Astrocyte (in vitro differentiated cells and primary cell): Measurements from ENCODE around the gene NES. TPM values are rescaled to one million over a fixed set of nuclear protein-coding genes. Genes with fewer than 3 reads are reported as not detected.

Source experiments
- DNase-seq: peaks from one replicate; pipeline ENCODE4 v3.0.0-alpha.2; 2010; ENCODE audit warnings: low read depth
- FAIRE-seq: peaks from 2 replicates; lab custom pipeline; 2011; peaks lifted over from hg19 to GRCh38; lab: Jason Lieb, UNC
- H2AFZ ChIP-seq: 2 replicates; pipeline ENCODE4 v1.6.0; 2012; ENCODE audit warnings: low read depth, low read length, inconsistent platforms
- H3K27ac ChIP-seq: 2 replicates; pipeline ENCODE4 v1.5.1; 2011; ENCODE audit warnings: low read depth, low read length, inconsistent platforms
- H3K27me3 ChIP-seq: 2 replicates; pipeline ENCODE4 v1.6.0; 2011; ENCODE audit warnings: low read length, inconsistent platforms; ENCODE audit not compliant: insufficient read depth
- H3K36me3 ChIP-seq: 2 replicates; pipeline ENCODE4 v1.5.1; 2011; ENCODE audit warnings: low read length, inconsistent platforms; ENCODE audit not compliant: insufficient read depth
- H3K4me1 ChIP-seq: 2 replicates; pipeline ENCODE4 v1.5.1; 2011; ENCODE audit warnings: low read length, inconsistent platforms; ENCODE audit not compliant: insufficient read depth
- H3K4me2 ChIP-seq: 2 replicates; pipeline ENCODE4 v1.6.0; 2012; ENCODE audit warnings: low read length, inconsistent platforms
- H3K4me3 ChIP-seq: 2 replicates; pipeline ENCODE4 v1.5.1; 2011; ENCODE audit warnings: low read depth, mild to moderate bottlenecking, low read length, inconsistent platforms; ENCODE audit not compliant: insufficient read depth
- H3K79me2 ChIP-seq: 2 replicates; pipeline ENCODE4 v1.6.0; 2012; ENCODE audit warnings: mild to moderate bottlenecking, low read length, inconsistent platforms; ENCODE audit not compliant: insufficient read depth
- H3K9ac ChIP-seq: 2 replicates; pipeline ENCODE4 v1.6.0; 2012; ENCODE audit warnings: mild to moderate bottlenecking, low read length, inconsistent platforms
- H3K9me3 ChIP-seq: 2 replicates; pipeline ENCODE4 v1.5.1; 2012; ENCODE audit warnings: low read depth, mild to moderate bottlenecking, low read length, inconsistent platforms; ENCODE audit not compliant: insufficient read depth
- H4K20me1 ChIP-seq: 2 replicates; pipeline ENCODE4 v1.6.0; 2012; ENCODE audit warnings: low read length, inconsistent platforms; ENCODE audit not compliant: insufficient read depth
- H3K27ac Mint-ChIP-seq: one replicate; pipeline ENCODE4 v1.8.0; 2021; ENCODE audit warnings: mild to moderate bottlenecking, mixed read lengths; ENCODE audit not compliant: unreplicated experiment
- H3K27me3 Mint-ChIP-seq: one replicate; pipeline ENCODE4 v1.8.0; 2021; ENCODE audit warnings: low read depth, mixed read lengths; ENCODE audit not compliant: unreplicated experiment
- H3K36me3 Mint-ChIP-seq: one replicate; pipeline ENCODE4 v1.8.0; 2021; ENCODE audit warnings: low read depth, mixed read lengths; ENCODE audit not compliant: unreplicated experiment
- H3K4me1 Mint-ChIP-seq: one replicate; pipeline ENCODE4 v1.8.0; 2021; ENCODE audit warnings: low read depth, mixed read lengths; ENCODE audit not compliant: unreplicated experiment
- H3K4me3 Mint-ChIP-seq: one replicate; pipeline ENCODE4 v1.8.0; 2021; ENCODE audit warnings: mild to moderate bottlenecking, moderate library complexity, mixed read lengths; ENCODE audit not compliant: unreplicated experiment
- H3K9me3 Mint-ChIP-seq: one replicate; pipeline ENCODE4 v1.8.0; 2021; ENCODE audit warnings: mild to moderate bottlenecking, mixed read lengths; ENCODE audit not compliant: unreplicated experiment
- EZH2 ChIP-seq: IDR thresholded peaks from 2 replicates; pipeline ENCODE4 v1.6.1; 2012; ENCODE audit warnings: mild to moderate bottlenecking, low read length, inconsistent platforms; ENCODE audit not compliant: insufficient read depth
- total RNA-seq: library from RNA; stranded (reverse); gene quantifications from 2 replicates; pipeline ENCODE4 v1.2.1, GENCODE V29; 2021
- TF ChIP-seq, protein P1 (sequence below): IDR thresholded peaks from 2 replicates; pipeline ENCODE4 v1.5.1; 2011; ENCODE audit warnings: low read depth, mild to moderate bottlenecking, inconsistent platforms, low read length, moderate library complexity; ENCODE audit not compliant: insufficient read depth

NES gene
- total RNA-seq, 1 donor from 2014 or later, result 310 TPM

- peak overlapping the region; percentile 27 for H2AFZ ChIP-seq
- H3K4me1 ChIP-seq, result peaks cover 70% of the 10 kb centered on the region
- peak overlapping the region; percentile 68 for H3K4me2 ChIP-seq
- Mint-ChIP-seq H3K27me3 (no peaks in the 10 kb centered on the region), H3K4me3 (no peak overlapping the region), H3K27ac (peak overlapping the region; percentile 88), H3K4me1 (peaks cover 85% of the 10 kb centered on the region), H3K36me3 (peaks cover 1% of the 10 kb centered on the region), H3K9me3 (no peaks in the 10 kb centered on the region)
- H4K20me1 ChIP-seq, result no peaks in the 10 kb centered on the region
- DNase-seq (no peak), FAIRE-seq (no peak)
- peak overlapping the region; percentile 44 for H3K9ac ChIP-seq
- peak overlapping the region; percentile 6 for H3K27ac ChIP-seq
- H3K9me3 ChIP-seq, result no peaks in the 10 kb centered on the region
- H3K4me3 ChIP-seq, result peak overlapping the region; percentile 25
- TF ChIP-seq, protein P1, sequence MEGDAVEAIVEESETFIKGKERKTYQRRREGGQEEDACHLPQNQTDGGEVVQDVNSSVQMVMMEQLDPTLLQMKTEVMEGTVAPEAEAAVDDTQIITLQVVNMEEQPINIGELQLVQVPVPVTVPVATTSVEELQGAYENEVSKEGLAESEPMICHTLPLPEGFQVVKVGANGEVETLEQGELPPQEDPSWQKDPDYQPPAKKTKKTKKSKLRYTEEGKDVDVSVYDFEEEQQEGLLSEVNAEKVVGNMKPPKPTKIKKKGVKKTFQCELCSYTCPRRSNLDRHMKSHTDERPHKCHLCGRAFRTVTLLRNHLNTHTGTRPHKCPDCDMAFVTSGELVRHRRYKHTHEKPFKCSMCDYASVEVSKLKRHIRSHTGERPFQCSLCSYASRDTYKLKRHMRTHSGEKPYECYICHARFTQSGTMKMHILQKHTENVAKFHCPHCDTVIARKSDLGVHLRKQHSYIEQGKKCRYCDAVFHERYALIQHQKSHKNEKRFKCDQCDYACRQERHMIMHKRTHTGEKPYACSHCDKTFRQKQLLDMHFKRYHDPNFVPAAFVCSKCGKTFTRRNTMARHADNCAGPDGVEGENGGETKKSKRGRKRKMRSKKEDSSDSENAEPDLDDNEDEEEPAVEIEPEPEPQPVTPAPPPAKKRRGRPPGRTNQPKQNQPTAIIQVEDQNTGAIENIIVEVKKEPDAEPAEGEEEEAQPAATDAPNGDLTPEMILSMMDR, result no peak
- no peak for TF ChIP-seq EZH2
- no peaks in the 10 kb centered on the region for H3K27me3 ChIP-seq
- H3K79me2 ChIP-seq, result no peaks in the 10 kb centered on the region
- no peaks in the 10 kb centered on the region for H3K36me3 ChIP-seq
Measured at GRCh38 chr1:156664046-156664766, 13.0 kb downstream of the NES start.

DNA sequence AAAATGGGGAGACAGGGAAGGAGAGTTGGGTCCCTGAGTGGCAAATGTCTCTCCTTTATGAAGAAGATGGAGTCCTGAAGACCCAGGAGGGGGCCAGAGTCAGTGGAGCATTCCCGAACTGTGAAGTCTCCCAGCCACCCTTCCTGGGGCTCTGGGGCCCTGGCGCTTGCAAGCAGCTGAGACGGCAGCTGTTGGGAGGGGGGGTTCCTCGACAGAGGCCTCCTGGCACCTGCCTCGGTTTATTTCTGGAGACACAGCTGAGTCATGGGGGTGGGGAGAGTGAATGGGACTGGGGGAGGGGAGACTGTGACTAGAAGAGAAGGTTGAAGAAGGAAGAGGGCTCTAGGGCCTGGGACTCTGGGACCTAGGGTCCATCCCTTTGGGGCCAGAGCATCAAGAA, 14.0 kb downstream of the NES start:
- H3K27ac ChIP-seq, result peak overlapping the region; percentile 84
- TF ChIP-seq, protein P1, result no peak
- TF ChIP-seq EZH2, result no peak
- H3K27me3 ChIP-seq, result no peaks in the 10 kb centered on the region
- no peaks in the 10 kb centered on the region for H3K79me2 ChIP-seq
- Mint-ChIP-seq H3K27me3 (no peaks in the 10 kb centered on the region), H3K9me3 (no peaks in the 10 kb centered on the region), H3K27ac (peak overlapping the region; percentile 88), H3K4me1 (peaks cover 78% of the 10 kb centered on the region), H3K36me3 (peaks cover 1% of the 10 kb centered on the region), H3K4me3 (peak overlapping the region; percentile 9)
- peaks cover 70% of the 10 kb centered on the region for H3K4me1 ChIP-seq
- peak overlapping the region; percentile 74 for H3K9ac ChIP-seq
- H3K4me2 ChIP-seq, result peak overlapping the region; percentile 57
- no peaks in the 10 kb centered on the region for H3K36me3 ChIP-seq
- H3K4me3 ChIP-seq, result no peak overlapping the region
- H3K9me3 ChIP-seq, result no peaks in the 10 kb centered on the region
- no peak overlapping the region for H2AFZ ChIP-seq
- FAIRE-seq (no peak), DNase-seq (peak; percentile 61)
- H4K20me1 ChIP-seq, result no peaks in the 10 kb centered on the region

GRCh38 chr1:156662800-156663055, 14.5 kb downstream of the NES start:
- H3K4me3 Mint-ChIP-seq, result no peak overlapping the region
- H3K9me3 ChIP-seq, result no peaks in the 10 kb centered on the region
- no peak for TF ChIP-seq EZH2
- TF ChIP-seq, protein P1, result no peak
- H3K27me3 Mint-ChIP-seq, result no peaks in the 10 kb centered on the region
- peak overlapping the region; percentile 84 for H3K27ac ChIP-seq
- H2AFZ ChIP-seq, result no peak overlapping the region
- peak overlapping the region; percentile 88 for H3K27ac Mint-ChIP-seq
- peaks cover 74% of the 10 kb centered on the region for H3K4me1 Mint-ChIP-seq
- no peaks in the 10 kb centered on the region for H3K27me3 ChIP-seq
- no peak overlapping the region for H3K4me3 ChIP-seq
- H4K20me1 ChIP-seq, result no peaks in the 10 kb centered on the region
- peak overlapping the region; percentile 74 for H3K9ac ChIP-seq
- H3K4me2 ChIP-seq, result peak overlapping the region; percentile 57
- FAIRE-seq (no peak), DNase-seq (no peak)
- H3K36me3 Mint-ChIP-seq, result peaks cover 1% of the 10 kb centered on the region
- H3K4me1 ChIP-seq, result peaks cover 67% of the 10 kb centered on the region
- no peaks in the 10 kb centered on the region for H3K9me3 Mint-ChIP-seq
- H3K79me2 ChIP-seq, result no peaks in the 10 kb centered on the region
- H3K36me3 ChIP-seq, result no peaks in the 10 kb centered on the region
